Testis (tissue), 3 donors: ENCODE measurements around the gene LBP. TPM values are rescaled to one million over a fixed set of nuclear protein-coding genes. Genes with fewer than 3 reads are reported as not detected.

Experiments used
- DNase-seq: peaks from one replicate; pipeline ENCODE4 v3.0.0-alpha.2; 2019
- H3K27ac ChIP-seq, 2 donors: fragments of 200-600 bp; sonication (generic); one replicate each; pipeline ENCODE4 v1.5.1; 2019
- H3K27me3 ChIP-seq: fragments of 200-600 bp; sonication (generic); one replicate; pipeline ENCODE4 v1.5.1; 2019
- H3K36me3 ChIP-seq: fragments of 200-600 bp; sonication (generic); one replicate; pipeline ENCODE4 v1.5.1; 2017; ENCODE audit warnings: low read depth; ENCODE audit errors: missing control alignments
- H3K4me1 ChIP-seq: fragments of 200-600 bp; sonication (generic); one replicate; pipeline ENCODE4 v1.5.1; 2019
- H3K4me3 ChIP-seq, 2 donors: fragments of 200-600 bp; sonication (generic); one replicate each; pipeline ENCODE4 v1.5.1; 2017 to 2019
- H3K9me3 ChIP-seq: fragments of 200-600 bp; sonication (generic); one replicate; pipeline ENCODE4 v1.5.1; 2017
- CTCF ChIP-seq, 3 experiments: fragments of 450-650 bp in 2 of 3; fragments of 200-600 bp in 1 of 3; sonication (generic) in 1 of 3; IDR thresholded peaks; one replicate each; pipeline ENCODE4 v1.5.1; 2016 to 2019; ENCODE audit warnings: antibody characterized with exemption in 3 of 3, mild to moderate bottlenecking in 2 of 3, moderate library complexity in 1 of 3
- POLR2A ChIP-seq: fragments of 450-650 bp; IDR thresholded peaks from one replicate; pipeline ENCODE4 v1.6.1; 2017; ENCODE audit warnings: antibody characterized with exemption, mild to moderate bottlenecking, moderate library complexity
- WGBS, 2 donors: methylation state at CpG; one replicate each; pipeline ENCODE4 v1.1.5; 2018; 5-methylcytosine and 5-hydroxymethylcytosine counted together
- intact Hi-C: fragments of 100-400 bp; cut with DNase I; formaldehyde crosslinking; loops from one replicate; pipeline ENCODE4 v1.15.1; 2023; ENCODE audit warnings: low total_unique reads
- polyA plus RNA-seq: library from polyadenylated mRNA; stranded (reverse); fragments of 350-450 nt; fragmentation: Illumina TruSeq; extraction: RNeasy Lipid Tissue Mini Kit (QIAGEN cat#74804); gene quantifications from one replicate; pipeline ENCODE4 v1.2.3, GENCODE V29; 2014; ENCODE audit warnings: low read depth, low replicate concordance; ENCODE audit not compliant: insufficient read depth
- total RNA-seq, 2 donors: library from RNA; depleted of rRNA; stranded (reverse); fragments of >200 nt; gene quantifications; one replicate each; pipeline ENCODE4 v1.2.3, GENCODE V29; 2016

The LBP gene
- total and polyA plus RNA-seq, 3 donors from 2014 or later: 0.87 to 1.3 (median 1.2) TPM

- no peak for DNase-seq
- intact Hi-C loops: no loop called here
- WGBS, 2 donors: 91 to 92% methylated on average over 5 of the region's 5 CpGs
Observed at GRCh38 chr20:38402089-38402488, 55.8 kb downstream of the LBP start.

GRCh38 chr20:38402816-38403215, 56.5 kb downstream of the LBP start:
- no peaks in the 10 kb centered on the region for H3K27me3 ChIP-seq
- H3K9me3 ChIP-seq: no peaks in the 10 kb centered on the region
- no peaks in the 10 kb centered on the region for H3K36me3 ChIP-seq
- no peak for TF ChIP-seq CTCF (IDR thresholded peaks at IDR 0.05)
- TF ChIP-seq POLR2A: no peak
- no peak overlapping the region for H3K27ac ChIP-seq
- 88 to 93% methylated on average over 8 of the region's 8 CpGs for WGBS, 2 donors
- intact Hi-C loops: no loop called here
- DNase-seq: no peak
- no peaks in the 10 kb centered on the region for H3K4me1 ChIP-seq
- H3K4me3 ChIP-seq: no peak overlapping the region

More at GRCh38 chr20:38402089-38402488, 55.8 kb downstream of the LBP start:
- Histone ChIP-seq H3K27me3 (no peaks in the 10 kb centered on the region), H3K4me3 (no peak overlapping the region), H3K4me1 (no peaks in the 10 kb centered on the region), H3K9me3 (no peaks in the 10 kb centered on the region), H3K36me3 (no peaks in the 10 kb centered on the region), H3K27ac (no peak overlapping the region)
- TF ChIP-seq POLR2A (no peak), CTCF (IDR thresholded peaks at IDR 0.05) (no peak)

- no peak overlapping the region for H3K4me3 ChIP-seq
- H3K4me1 ChIP-seq: no peaks in the 10 kb centered on the region
- no peak for TF ChIP-seq CTCF (IDR thresholded peaks at IDR 0.05)
- TF ChIP-seq POLR2A: no peak
- H3K27me3 ChIP-seq: no peaks in the 10 kb centered on the region
- no peaks in the 10 kb centered on the region for H3K9me3 ChIP-seq
- no peaks in the 10 kb centered on the region for H3K36me3 ChIP-seq
- no peak for DNase-seq
- intact Hi-C loops: no loop called here
- no peak overlapping the region for H3K27ac ChIP-seq
Observed at GRCh38 chr20:38404016-38404415, 57.7 kb downstream of the LBP start.

- Histone ChIP-seq H3K9me3 (no peaks in the 10 kb centered on the region), H3K27me3 (no peaks in the 10 kb centered on the region), H3K36me3 (no peaks in the 10 kb centered on the region), H3K4me1 (no peaks in the 10 kb centered on the region), H3K27ac (no peak overlapping the region), H3K4me3 (no peak overlapping the region)
- WGBS, 2 donors: 80 to 90% methylated on average over 2 of the region's 2 CpGs
- peak; percentile 30 for DNase-seq
- no peak for TF ChIP-seq POLR2A
- TF ChIP-seq CTCF (IDR thresholded peaks at IDR 0.05): no peak
- intact Hi-C loops: no loop called here
Observed at GRCh38 chr20:38405132-38405531, 58.9 kb downstream of the LBP start.

GRCh38 chr20:38406476-38406875, 60.2 kb downstream of the LBP start:
- TF ChIP-seq POLR2A (no peak), CTCF (IDR thresholded peaks at IDR 0.05) (no peak)
- H3K4me3 ChIP-seq: no peak overlapping the region
- H3K36me3 ChIP-seq: no peaks in the 10 kb centered on the region
- no peaks in the 10 kb centered on the region for H3K9me3 ChIP-seq
- no peak overlapping the region for H3K27ac ChIP-seq
- no peak for DNase-seq
- no peaks in the 10 kb centered on the region for H3K27me3 ChIP-seq
- intact Hi-C loops: no loop called here
- H3K4me1 ChIP-seq: no peaks in the 10 kb centered on the region
- WGBS, 2 donors: 53 to 76% methylated on average over 5 of the region's 5 CpGs
